Endothelial cell of umbilical vein (primary cell): ENCODE results near the gene TTC21B. TPM values are rescaled to one million over a fixed set of nuclear protein-coding genes. Genes with fewer than 3 reads are reported as not detected.

Experiments
- BruUV-seq: library from RNA; stranded (reverse); fragments of 400-500 nt; replicated peaks from 2 replicates; lab custom pipeline; 2021; lab: Mats Ljungman, UMichigan
- CTCF ChIA-PET: fragments of 300-600, 350-600 bp; sonication (Branson Sonifier 250); formaldehyde crosslinking; loops from one replicate; lab custom pipeline; 2021; ENCODE audit warnings: antibody characterized with exemption, inconsistent platforms; lab: Charles Lee
- POLR2A ChIA-PET: fragments of 300-600, 350-600 bp; sonication (Branson Sonifier 250); formaldehyde crosslinking; loops from one replicate; lab custom pipeline; 2021; ENCODE audit warnings: antibody characterized with exemption, inconsistent platforms; lab: Charles Lee
- DNase-seq: peaks from one replicate; pipeline ENCODE4 v3.0.0-alpha.2; 2011; ENCODE audit warnings: low read depth, low spot score
- FAIRE-seq: peaks from 2 replicates; lab custom pipeline; 2011; peaks lifted over from hg19 to GRCh38; lab: Jason Lieb, UNC
- H2AFZ ChIP-seq: 2 replicates; pipeline ENCODE4 v1.6.0; 2012; ENCODE audit warnings: low read depth, low read length, control low read depth, inconsistent platforms
- H3K27ac ChIP-seq: 2 replicates; pipeline ENCODE4 v1.5.1; 2011; ENCODE audit warnings: low read depth, mild to moderate bottlenecking, control low read depth, low read length, moderate library complexity; ENCODE audit not compliant: insufficient read depth
- H3K27me3 ChIP-seq, 2 experiments: 2 replicates each; pipeline versions ENCODE4 v1.6.0 to v1.6.1; 2011; ENCODE audit warnings: low read length in 2 of 2, mixed read lengths in 1 of 2; ENCODE audit not compliant: control insufficient read depth in 2 of 2, insufficient read depth in 2 of 2
- H3K36me3 ChIP-seq, 2 experiments: 2 replicates in 1 of 2; 3 replicates in 1 of 2; pipeline ENCODE4 v1.5.1; 2011; ENCODE audit warnings: low read length in 2 of 2, mild to moderate bottlenecking in 1 of 2, moderate library complexity in 1 of 2; ENCODE audit not compliant: control insufficient read depth in 2 of 2, insufficient read depth in 2 of 2; ENCODE audit errors: extremely low read depth in 1 of 2
- H3K4me1 ChIP-seq: 3 replicates; pipeline ENCODE4 v1.5.1; 2011; ENCODE audit warnings: mild to moderate bottlenecking, low read length; ENCODE audit not compliant: control insufficient read depth, insufficient read depth; ENCODE audit errors: extremely low read depth
- H3K4me2 ChIP-seq: 2 replicates; pipeline ENCODE4 v1.6.1; 2011; ENCODE audit warnings: low read length, control low read depth, mixed read lengths; ENCODE audit not compliant: insufficient read depth
- H3K4me3 ChIP-seq, 3 experiments: fragments of 200-600 bp in 1 of 3; sonication (generic), shearing (Covaris generic) in 1 of 3; replicated peaks in 1 of 3; 2 replicates each; pipeline ENCODE4 v1.5.1; 2011 to 2016; ENCODE audit warnings: control low read depth in 3 of 3, low read length in 3 of 3, mild to moderate bottlenecking in 2 of 3, inconsistent platforms in 1 of 3, low read depth in 1 of 3, moderate library complexity in 1 of 3; ENCODE audit not compliant: insufficient read depth in 1 of 3
- H3K79me2 ChIP-seq: 2 replicates; pipeline ENCODE4 v1.6.0; 2012; ENCODE audit warnings: low read length, inconsistent platforms; ENCODE audit not compliant: control insufficient read depth, insufficient read depth
- H3K9ac ChIP-seq: replicated peaks from 2 replicates; pipeline ENCODE3; 2011; ENCODE audit warnings: low read length, control low read depth; ENCODE audit not compliant: insufficient read depth; ENCODE audit errors: extremely low read depth
- H3K9me1 ChIP-seq: replicated peaks from 3 replicates; pipeline ENCODE4 v1.6.0; 2011; ENCODE audit warnings: mild to moderate bottlenecking, low read length; ENCODE audit not compliant: control insufficient read depth, insufficient read depth; ENCODE audit errors: extremely low read depth
- H3K9me3 ChIP-seq: replicated peaks from 2 replicates; pipeline ENCODE4 v1.5.1; 2012; ENCODE audit warnings: low read length, inconsistent platforms; ENCODE audit not compliant: control insufficient read depth, insufficient read depth
- H4K20me1 ChIP-seq: replicated peaks from 2 replicates; pipeline ENCODE3; 2011; ENCODE audit warnings: mild to moderate bottlenecking, low read length; ENCODE audit not compliant: control insufficient read depth, insufficient read depth; ENCODE audit errors: extremely low read depth
- CTCF ChIP-seq, 2 donors: IDR thresholded peaks; 1 replicate in 1 of 2; 2 replicates in 1 of 2; pipeline ENCODE4 v1.5.1; 2011; ENCODE audit warnings: low read length in 2 of 2, mild to moderate bottlenecking in 2 of 2, moderate library complexity in 2 of 2, control low read depth in 1 of 2, inconsistent platforms in 1 of 2, low read depth in 1 of 2; ENCODE audit not compliant: insufficient read depth in 1 of 2; ENCODE audit errors: extremely low read depth in 1 of 2
- EZH2 ChIP-seq: IDR thresholded peaks from 2 replicates; pipeline ENCODE4 v1.6.1; 2012; ENCODE audit warnings: borderline replicate concordance, low read depth, mild to moderate bottlenecking, moderate library complexity, low read length, inconsistent platforms; ENCODE audit not compliant: severe bottlenecking
- FOS ChIP-seq: IDR thresholded peaks from 2 replicates; pipeline ENCODE4 v1.6.1; 2011; ENCODE audit warnings: mild to moderate bottlenecking, low read length, moderate library complexity, borderline replicate concordance; ENCODE audit not compliant: insufficient read depth
- GATA2 ChIP-seq: IDR thresholded peaks from 2 replicates; pipeline ENCODE4 v1.7.0; 2011; ENCODE audit warnings: low read depth, mild to moderate bottlenecking, moderate library complexity, mixed read lengths, low read length; ENCODE audit not compliant: insufficient read length, insufficient read depth
- JUN ChIP-seq: IDR thresholded peaks from 2 replicates; pipeline ENCODE4 v1.6.1; 2011; ENCODE audit warnings: borderline replicate concordance, low read depth; ENCODE audit not compliant: insufficient read length, insufficient read depth
- MAX ChIP-seq: IDR thresholded peaks from 2 replicates; pipeline ENCODE4 v1.6.1; 2011; ENCODE audit not compliant: insufficient read depth, insufficient read length
- MYC ChIP-seq: IDR thresholded peaks from one replicate; pipeline ENCODE4 v1.6.1; 2011; ENCODE audit warnings: mild to moderate bottlenecking, low read depth, low read length
- POLR2A ChIP-seq: IDR thresholded peaks from 2 replicates; pipeline ENCODE4 v1.6.1; 2012; ENCODE audit warnings: low read depth, mild to moderate bottlenecking, control low read depth, low read length
- POLR2AphosphoS5 ChIP-seq: IDR thresholded peaks from 2 replicates; pipeline ENCODE4 v1.6.1; 2012; ENCODE audit warnings: low read depth, mild to moderate bottlenecking, control low read depth, low read length, moderate library complexity; ENCODE audit not compliant: insufficient read depth
- dilution Hi-C: fragments of 300-500 bp; cut with MboI; formaldehyde crosslinking; loops from one replicate; pipeline ENCODE4 v1.15.0; 2019; ENCODE audit warnings: low sequenced_read_pairs; ENCODE audit not compliant: extremely low pct_ligation_motif_present
- intact Hi-C: fragments of 100-400 bp; cut with micrococcal nuclease; formaldehyde crosslinking; loops from one replicate; pipeline ENCODE4 v1.10.0; 2022
- polyA plus RNA-seq, 4 experiments: library from polyadenylated mRNA; depleted of rRNA in 3 of 4; stranded (reverse) in 3 of 4; unstranded in 1 of 4; fragments of >200 nt; gene quantifications; 2 replicates each; pipeline versions ENCODE4 v1.2.1 to v1.2.3, GENCODE V29; 2011 to 2012; ENCODE audit warnings: missing spikeins in 1 of 4
- total RNA-seq: library from RNA; stranded (reverse); gene quantifications from 2 replicates; pipeline ENCODE4 v1.2.3, GENCODE V29; 2021

TTC21B gene
- total and polyA plus RNA-seq, 2 donors (not counting 3 experiments of a cell fraction or from before 2014, with no cell fraction given): 8.0 to 21.9 TPM

- CTCF ChIA-PET: interaction anchor here (0.8 to 2.0 kb wide), 2 partner anchors 19 to 234 kb away, joined by 4 to 6 read pairs; partner anchors contain the start of gene SCN1A
- BruUV-seq: no TSS peak
- no peak for DNase-seq
- H3K36me3 ChIP-seq: peaks cover 11 to 19% of the 10 kb centered on the region in 2 experiments
- H3K4me2 ChIP-seq: no peak overlapping the region
- POLR2A ChIA-PET: no interaction called here
- no peaks in the 10 kb centered on the region for H3K9me3 ChIP-seq
- H3K27ac ChIP-seq: no peak overlapping the region
- no peak overlapping the region for H2AFZ ChIP-seq
- H3K9me1 ChIP-seq: no peaks in the 10 kb centered on the region
- FAIRE-seq: no peak
- no peaks in the 10 kb centered on the region for H3K4me1 ChIP-seq
- no peaks in the 10 kb centered on the region for H3K27me3 ChIP-seq
- TF ChIP-seq POLR2A (no peak), MYC (no peak), POLR2AphosphoS5 (no peak), EZH2 (no peak), GATA2 (no peak), FOS (no peak), MAX (no peak), CTCF (IDR thresholded peaks at IDR 0.05; ENCODE audit: extremely low read depth in 1 of 2, insufficient read depth in 1 of 2, low read depth in 1 of 2, low read length in 2 of 2) (no peak), JUN (no peak)
- no peaks in the 10 kb centered on the region for H3K79me2 ChIP-seq
- no peaks in the 10 kb centered on the region for H4K20me1 ChIP-seq
- dilution Hi-C loops (no loop called here), intact Hi-C loops (no loop called here)
- no peak overlapping the region for H3K9ac ChIP-seq
- no peak overlapping the region for H3K4me3 ChIP-seq
These were observed 60.0 kb downstream of the TTC21B start for GRCh38 chr2:165893556-165893955.
